ENCODE data around the gene ADAMTSL2. TPM values are rescaled to one million over a fixed set of nuclear protein-coding genes. Genes with fewer than 3 reads are reported as not detected.

Gene ADAMTSL2
- total RNA-seq, 1 donor = under 0.01 TPM

GRCh38 chr9:133583586-133583985, 49.1 kb downstream of the ADAMTSL2 start:
- no peak for DNase-seq (ENCODE audit: low read depth in 2 of 3, low spot score in 2 of 3)

- DNase-seq (ENCODE audit: low read depth in 2 of 3, low spot score in 2 of 3) = no peak
Measured at GRCh38 chr9:133584167-133584558, 49.7 kb downstream of the ADAMTSL2 start.

GRCh38 chr9:133584559-133585476, 50.3 kb downstream of the ADAMTSL2 start:
- peak in 2 of 3 donors; percentile 33 to 64 for DNase-seq (ENCODE audit: low read depth in 2 of 3, low spot score in 2 of 3)

GRCh38 chr9:133585481-133586351, 51.2 kb downstream of the ADAMTSL2 start:
- peak in 1 of 3 donors; percentile 56 for DNase-seq (ENCODE audit: low read depth in 2 of 3, low spot score in 2 of 3)

GRCh38 chr9:133587051-133587450, 52.5 kb downstream of the ADAMTSL2 start:
- DNase-seq (ENCODE audit: low read depth in 2 of 3, low spot score in 2 of 3) = no peak

- no peak for DNase-seq (ENCODE audit: low read depth in 2 of 3, low spot score in 2 of 3)
Measured at GRCh38 chr9:133587466-133587865, 53.0 kb downstream of the ADAMTSL2 start.

- peak in 1 of 3 donors; percentile 14 for DNase-seq (ENCODE audit: low read depth in 2 of 3, low spot score in 2 of 3)
Measured at GRCh38 chr9:133589454-133590227, 55.1 kb downstream of the ADAMTSL2 start.

- no peak for DNase-seq (ENCODE audit: low read depth in 2 of 3, low spot score in 2 of 3)
Measured at GRCh38 chr9:133590231-133590855, 55.8 kb downstream of the ADAMTSL2 start.

- no peak for DNase-seq (ENCODE audit: low read depth in 2 of 3, low spot score in 2 of 3)
Measured at GRCh38 chr9:133591116-133591910, 56.8 kb downstream of the ADAMTSL2 start.

GRCh38 chr9:133591985-133592384, 57.5 kb downstream of the ADAMTSL2 start:
- no peak for DNase-seq (ENCODE audit: low read depth in 2 of 3, low spot score in 2 of 3)

- DNase-seq (ENCODE audit: low read depth in 2 of 3, low spot score in 2 of 3) = no peak
Measured at GRCh38 chr9:133592731-133593409, 58.4 kb downstream of the ADAMTSL2 start.

- DNase-seq (ENCODE audit: low read depth in 2 of 3, low spot score in 2 of 3) = no peak
Measured at GRCh38 chr9:133593587-133594253, 59.2 kb downstream of the ADAMTSL2 start.

GRCh38 chr9:133594310-133594709, 59.8 kb downstream of the ADAMTSL2 start:
- no peak for DNase-seq (ENCODE audit: low read depth in 2 of 3, low spot score in 2 of 3)

GRCh38 chr9:133595910-133596309, 61.4 kb downstream of the ADAMTSL2 start:
- no peak for DNase-seq (ENCODE audit: low read depth in 2 of 3, low spot score in 2 of 3)

- peak in 1 of 3 donors; percentile 39 for DNase-seq (ENCODE audit: low read depth in 2 of 3, low spot score in 2 of 3)
Measured at GRCh38 chr9:133597316-133597957, 62.9 kb downstream of the ADAMTSL2 start.

- no peak for DNase-seq (ENCODE audit: low read depth in 2 of 3, low spot score in 2 of 3)
Measured at GRCh38 chr9:133598978-133599377, 64.5 kb downstream of the ADAMTSL2 start.

GRCh38 chr9:133599470-133600173, 65.1 kb downstream of the ADAMTSL2 start:
- no peak for DNase-seq (ENCODE audit: low read depth in 2 of 3, low spot score in 2 of 3)

All from hematopoietic multipotent progenitor cell (in vitro differentiated cells).